Nephron progenitor cell (in vitro differentiated cells): ENCODE data around the gene BCL7A.

Experiments
- DNase-seq: peaks from one replicate; pipeline ENCODE4 v3.0.0; 2021
- H3K27ac Mint-ChIP-seq: 2 replicates; pipeline ENCODE4 v1.8.0; 2021; ENCODE audit warnings: mild to moderate bottlenecking, moderate library complexity, mixed read lengths
- H3K27me3 Mint-ChIP-seq: 2 replicates; pipeline ENCODE4 v1.8.0; 2021; ENCODE audit warnings: mild to moderate bottlenecking, low read depth, mixed read lengths; ENCODE audit not compliant: poor library complexity
- H3K36me3 Mint-ChIP-seq: 2 replicates; pipeline ENCODE4 v1.8.0; 2021; ENCODE audit warnings: low read depth, mixed read lengths
- H3K4me1 Mint-ChIP-seq: 2 replicates; pipeline ENCODE4 v1.8.0; 2021; ENCODE audit warnings: mixed read lengths
- H3K4me3 Mint-ChIP-seq: 2 replicates; pipeline ENCODE4 v1.8.0; 2021; ENCODE audit warnings: mild to moderate bottlenecking, moderate library complexity, mixed read lengths
- H3K9me3 Mint-ChIP-seq: 2 replicates; pipeline ENCODE4 v1.8.0; 2021; ENCODE audit warnings: mild to moderate bottlenecking, moderate library complexity, mixed read lengths
- TF ChIP-seq, protein P1 (sequence below): fragments of 200-600 bp; sonication (generic); IDR thresholded peaks from 2 replicates; pipeline ENCODE4 v1.5.0; 2021; ENCODE audit warnings: antibody characterized with exemption

BCL7A gene

DNA sequence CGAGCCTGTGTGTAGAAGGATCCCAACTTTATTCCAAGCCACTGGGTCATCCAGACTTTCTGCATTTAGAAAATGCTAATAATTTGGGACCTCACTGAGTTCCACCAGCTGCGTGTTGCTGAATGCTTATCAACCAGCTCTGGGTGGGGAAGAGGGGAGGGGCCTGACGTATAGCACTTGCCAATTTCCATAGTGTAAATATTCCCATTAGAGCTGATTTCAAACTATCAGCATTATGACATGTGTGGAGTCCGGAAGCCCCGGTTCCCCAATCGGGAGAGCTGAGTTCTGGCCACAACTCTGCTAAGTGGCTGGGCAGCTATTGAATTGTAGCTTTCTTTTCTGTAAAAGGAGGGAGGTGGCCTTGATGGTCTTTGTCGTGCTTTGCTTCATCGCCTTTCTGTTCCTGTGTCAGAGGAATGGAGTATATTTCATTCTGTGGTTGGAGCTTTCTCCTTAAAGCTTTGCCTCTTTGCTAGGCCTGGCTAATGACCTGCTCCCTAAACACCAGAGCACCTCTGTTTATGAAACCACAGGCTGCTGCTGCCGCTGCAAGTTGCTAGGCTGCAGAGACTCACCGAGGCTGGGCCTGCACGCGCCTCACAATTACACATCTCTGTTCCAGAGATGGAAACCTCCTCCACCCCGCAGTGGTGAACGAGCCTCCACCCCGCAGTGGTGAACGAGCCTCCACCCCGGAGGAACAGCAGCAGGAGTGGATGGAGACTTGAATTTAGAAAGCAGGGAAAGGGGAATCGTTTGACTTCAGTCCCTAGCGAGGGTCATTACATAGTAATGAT, 7.7 kb upstream of the BCL7A start:
- no peak for DNase-seq
- TF ChIP-seq, protein P1, sequence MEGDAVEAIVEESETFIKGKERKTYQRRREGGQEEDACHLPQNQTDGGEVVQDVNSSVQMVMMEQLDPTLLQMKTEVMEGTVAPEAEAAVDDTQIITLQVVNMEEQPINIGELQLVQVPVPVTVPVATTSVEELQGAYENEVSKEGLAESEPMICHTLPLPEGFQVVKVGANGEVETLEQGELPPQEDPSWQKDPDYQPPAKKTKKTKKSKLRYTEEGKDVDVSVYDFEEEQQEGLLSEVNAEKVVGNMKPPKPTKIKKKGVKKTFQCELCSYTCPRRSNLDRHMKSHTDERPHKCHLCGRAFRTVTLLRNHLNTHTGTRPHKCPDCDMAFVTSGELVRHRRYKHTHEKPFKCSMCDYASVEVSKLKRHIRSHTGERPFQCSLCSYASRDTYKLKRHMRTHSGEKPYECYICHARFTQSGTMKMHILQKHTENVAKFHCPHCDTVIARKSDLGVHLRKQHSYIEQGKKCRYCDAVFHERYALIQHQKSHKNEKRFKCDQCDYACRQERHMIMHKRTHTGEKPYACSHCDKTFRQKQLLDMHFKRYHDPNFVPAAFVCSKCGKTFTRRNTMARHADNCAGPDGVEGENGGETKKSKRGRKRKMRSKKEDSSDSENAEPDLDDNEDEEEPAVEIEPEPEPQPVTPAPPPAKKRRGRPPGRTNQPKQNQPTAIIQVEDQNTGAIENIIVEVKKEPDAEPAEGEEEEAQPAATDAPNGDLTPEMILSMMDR, result no peak
- Mint-ChIP-seq H3K9me3 (peaks cover 29% of the 10 kb centered on the region), H3K4me1 (peaks cover 10% of the 10 kb centered on the region), H3K4me3 (no peak overlapping the region), H3K27ac (peak overlapping the region; percentile 90), H3K27me3 (peaks cover 11% of the 10 kb centered on the region), H3K36me3 (peaks cover 14% of the 10 kb centered on the region)

DNA sequence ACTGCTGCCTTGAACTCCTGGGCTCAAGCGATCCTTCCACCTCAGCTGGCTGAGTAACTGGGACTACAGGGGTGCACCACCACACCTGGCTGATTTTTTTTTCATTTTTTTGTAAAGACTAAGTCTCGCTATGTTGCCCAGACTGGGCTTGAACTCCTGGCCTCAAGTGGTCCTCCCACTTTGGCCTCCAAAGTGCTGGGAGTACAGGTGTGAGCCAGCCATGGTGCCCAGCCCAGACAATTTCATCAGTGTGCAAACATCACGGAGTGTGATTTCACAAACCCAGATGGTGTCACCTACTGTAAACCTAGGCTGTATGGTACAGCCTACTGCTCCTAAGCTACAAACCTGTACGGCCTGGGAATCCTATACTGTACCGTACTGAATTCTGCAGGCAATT, 6.9 kb upstream of the BCL7A start:
- H3K36me3 Mint-ChIP-seq, result peaks cover 22% of the 10 kb centered on the region
- H3K4me3 Mint-ChIP-seq, result no peak overlapping the region
- peaks cover 14% of the 10 kb centered on the region for H3K27me3 Mint-ChIP-seq
- no peak overlapping the region for H3K27ac Mint-ChIP-seq
- H3K9me3 Mint-ChIP-seq, result peaks cover 37% of the 10 kb centered on the region
- DNase-seq, result no peak
- TF ChIP-seq, protein P1, result no peak
- H3K4me1 Mint-ChIP-seq, result peaks cover 10% of the 10 kb centered on the region

GRCh38 chr12:122018457-122018856, 3.2 kb upstream of the BCL7A start:
- peak overlapping the region; percentile 19 for H3K4me3 Mint-ChIP-seq
- no peak for DNase-seq
- peaks cover 38% of the 10 kb centered on the region for H3K9me3 Mint-ChIP-seq
- peaks cover 14% of the 10 kb centered on the region for H3K27me3 Mint-ChIP-seq
- H3K27ac Mint-ChIP-seq, result no peak overlapping the region
- TF ChIP-seq, protein P1, result no peak
- H3K4me1 Mint-ChIP-seq, result peaks cover 18% of the 10 kb centered on the region
- peaks cover 30% of the 10 kb centered on the region for H3K36me3 Mint-ChIP-seq

DNA sequence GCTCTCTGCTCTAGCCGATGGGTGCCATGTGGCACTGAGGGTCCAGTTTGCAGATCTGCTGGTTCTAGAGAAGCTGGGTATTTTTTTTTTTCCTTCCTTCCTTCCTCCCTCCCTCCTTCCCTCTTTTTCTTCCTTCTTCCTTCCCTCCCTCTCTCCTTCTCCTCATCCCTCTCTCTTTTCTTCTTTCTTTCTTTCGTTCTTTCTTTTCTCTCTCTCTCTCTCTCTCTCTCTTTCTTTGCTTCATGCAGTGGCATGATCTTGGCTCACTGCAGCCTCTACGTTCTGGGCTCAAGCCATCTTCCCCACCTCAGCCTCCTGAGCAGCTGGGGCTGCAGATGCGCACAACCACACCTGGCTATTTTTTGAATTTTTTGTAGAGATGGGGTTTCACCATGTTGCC, 2.7 kb upstream of the BCL7A start:
- H3K9me3 Mint-ChIP-seq, result peaks cover 38% of the 10 kb centered on the region
- peaks cover 18% of the 10 kb centered on the region for H3K4me1 Mint-ChIP-seq
- H3K27ac Mint-ChIP-seq, result no peak overlapping the region
- no peak overlapping the region for H3K4me3 Mint-ChIP-seq
- H3K27me3 Mint-ChIP-seq, result peaks cover 14% of the 10 kb centered on the region
- peaks cover 30% of the 10 kb centered on the region for H3K36me3 Mint-ChIP-seq
- no peak for DNase-seq
- TF ChIP-seq, protein P1, result no peak

- peaks cover 14% of the 10 kb centered on the region for H3K27me3 Mint-ChIP-seq
- H3K36me3 Mint-ChIP-seq, result peaks cover 34% of the 10 kb centered on the region
- TF ChIP-seq, protein P1, result no peak
- DNase-seq, result no peak
- H3K9me3 Mint-ChIP-seq, result peaks cover 38% of the 10 kb centered on the region
- peak overlapping the region; percentile 88 for H3K4me3 Mint-ChIP-seq
- H3K4me1 Mint-ChIP-seq, result peaks cover 20% of the 10 kb centered on the region
- H3K27ac Mint-ChIP-seq, result peak overlapping the region; percentile 56
Observed at GRCh38 chr12:122020795-122021192, 890 bp upstream of the BCL7A start.
